Suprapubic skin (tissue), 4 donors: Measurements from ENCODE around the gene TRIM24.
"Not testable (repeated sequence)": the region's sequence is repeated elsewhere in the genome, so short reads cannot be mapped to it uniquely, and the experiment has no call there.

Experiments used
- EP300 ChIP-seq: sonication (generic); formaldehyde crosslinking; IDR thresholded peaks from one replicate; pipeline ENCODE4 v1.6.1; 2017; ENCODE audit warnings: antibody characterized with exemption
- POLR2A ChIP-seq, 2 donors: fragments of 450-650 bp; IDR thresholded peaks; one replicate each; pipeline ENCODE4 v1.6.1; 2017; ENCODE audit warnings: antibody characterized with exemption in 2 of 2, mild to moderate bottlenecking in 2 of 2, moderate library complexity in 2 of 2
- POLR2AphosphoS5 ChIP-seq, 3 donors: sonication (generic); formaldehyde crosslinking; IDR thresholded peaks; one replicate each; pipeline ENCODE4 v1.6.1; 2017; ENCODE audit warnings: antibody characterized with exemption in 3 of 3
- TF ChIP-seq, protein P1 (sequence below), 2 donors: fragments of 200-600 bp in 1 of 2; fragments of 450-650 bp in 1 of 2; sonication (generic) in 1 of 2; IDR thresholded peaks; one replicate each; pipeline ENCODE4 v1.5.1; 2016 to 2019; ENCODE audit warnings: antibody characterized with exemption in 2 of 2, mild to moderate bottlenecking in 1 of 2, moderate library complexity in 1 of 2

DNA sequence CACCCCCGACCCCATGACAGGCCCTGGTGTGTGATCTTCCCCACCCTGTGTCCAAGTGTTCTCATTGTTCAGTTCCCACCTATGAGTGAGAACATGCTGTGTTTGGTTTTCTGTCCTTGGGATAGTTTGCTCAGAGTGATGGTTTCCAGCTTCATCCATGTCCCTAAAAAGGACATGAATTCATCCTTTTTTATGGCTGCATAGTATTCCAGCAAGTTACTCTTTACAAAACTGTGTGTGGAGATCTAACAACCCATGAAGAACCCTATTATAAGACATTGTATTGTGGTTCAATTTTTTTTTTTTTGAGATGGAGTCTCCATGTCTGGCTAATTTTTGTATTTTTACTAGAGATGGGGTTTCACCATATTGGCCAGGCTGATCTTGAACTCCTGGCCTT is 41.7 kb upstream of the TRIM24 start:
- TF ChIP-seq, protein P1, sequence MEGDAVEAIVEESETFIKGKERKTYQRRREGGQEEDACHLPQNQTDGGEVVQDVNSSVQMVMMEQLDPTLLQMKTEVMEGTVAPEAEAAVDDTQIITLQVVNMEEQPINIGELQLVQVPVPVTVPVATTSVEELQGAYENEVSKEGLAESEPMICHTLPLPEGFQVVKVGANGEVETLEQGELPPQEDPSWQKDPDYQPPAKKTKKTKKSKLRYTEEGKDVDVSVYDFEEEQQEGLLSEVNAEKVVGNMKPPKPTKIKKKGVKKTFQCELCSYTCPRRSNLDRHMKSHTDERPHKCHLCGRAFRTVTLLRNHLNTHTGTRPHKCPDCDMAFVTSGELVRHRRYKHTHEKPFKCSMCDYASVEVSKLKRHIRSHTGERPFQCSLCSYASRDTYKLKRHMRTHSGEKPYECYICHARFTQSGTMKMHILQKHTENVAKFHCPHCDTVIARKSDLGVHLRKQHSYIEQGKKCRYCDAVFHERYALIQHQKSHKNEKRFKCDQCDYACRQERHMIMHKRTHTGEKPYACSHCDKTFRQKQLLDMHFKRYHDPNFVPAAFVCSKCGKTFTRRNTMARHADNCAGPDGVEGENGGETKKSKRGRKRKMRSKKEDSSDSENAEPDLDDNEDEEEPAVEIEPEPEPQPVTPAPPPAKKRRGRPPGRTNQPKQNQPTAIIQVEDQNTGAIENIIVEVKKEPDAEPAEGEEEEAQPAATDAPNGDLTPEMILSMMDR (IDR thresholded peaks at IDR 0.05), result not testable (repeated sequence)
- not testable (repeated sequence) for TF ChIP-seq EP300; POLR2AphosphoS5 (IDR thresholded peaks at IDR 0.05); POLR2A (IDR thresholded peaks at IDR 0.05)
